H1 (cell line): ENCODE results near the gene STAT4. TPM values are rescaled to one million over a fixed set of nuclear protein-coding genes. Genes with fewer than 3 reads are reported as not detected.

ENCODE experiments used
- EP300 ChIP-seq, 2 experiments: IDR thresholded peaks; 1 replicate in 1 of 2; 2 replicates in 1 of 2; pipeline ENCODE4 v1.6.1; 2011 to 2012; ENCODE audit warnings: low read depth in 2 of 2, low read length in 2 of 2, mild to moderate bottlenecking in 2 of 2, borderline replicate concordance in 1 of 2, inconsistent platforms in 1 of 2, moderate library complexity in 1 of 2
- JUN ChIP-seq: IDR thresholded peaks from 2 replicates; pipeline ENCODE4 v1.6.1; 2011; ENCODE audit warnings: low read depth, mild to moderate bottlenecking, improper control_type of control experiment, low read length
- KDM1A ChIP-seq: fragments of 200-600, 300-600 bp; sonication (generic); IDR thresholded peaks from 2 replicates; pipeline ENCODE4 v1.7.1; 2016; ENCODE audit warnings: mild to moderate bottlenecking, low read length, borderline replicate concordance
- MAFK ChIP-seq: IDR thresholded peaks from 2 replicates; pipeline ENCODE4 v1.6.1; 2012; ENCODE audit warnings: low read depth, mild to moderate bottlenecking, improper control_type of control experiment, low read length
- RBBP5 ChIP-seq: IDR thresholded peaks from 2 replicates; pipeline ENCODE4 v1.7.1; 2012; ENCODE audit warnings: low read depth, mild to moderate bottlenecking, inconsistent platforms, low read length, moderate library complexity, borderline replicate concordance
- TAF1 ChIP-seq: IDR thresholded peaks from 2 replicates; pipeline ENCODE4 v1.6.1; 2011; ENCODE audit warnings: mild to moderate bottlenecking, low read depth, low read length
- polyA plus RNA-seq, 7 experiments: library from polyadenylated mRNA; depleted of rRNA in 3 of 7; stranded (reverse) in 5 of 7; unstranded in 2 of 7; fragments of >200 nt in 5 of 7; fragments of 200-250 nt in 2 of 7; gene quantifications; 1 replicate in 5 of 7; 2 replicates in 1 of 7; 4 replicates in 1 of 7; pipeline versions ENCODE4 v1.2.1 to v1.2.3, GENCODE V29; 2011 to 2013; ENCODE audit warnings: missing spikeins in 2 of 7, mixed read lengths in 2 of 7
- total RNA-seq: library from RNA; stranded (reverse); fragmentation: NEBNext Ultra II Directional; extraction: Animal tissue kit (Norgen Biotek cat#: 25700); gene quantifications from 2 replicates; pipeline ENCODE4 v1.2.1, GENCODE V29; 2021

STAT4 gene
- total and polyA plus RNA-seq, 2 of the 8 experiments (the other 6 are each of a cell fraction or from before 2014, with no cell fraction given) = 0.36 to 0.63 TPM

DNA sequence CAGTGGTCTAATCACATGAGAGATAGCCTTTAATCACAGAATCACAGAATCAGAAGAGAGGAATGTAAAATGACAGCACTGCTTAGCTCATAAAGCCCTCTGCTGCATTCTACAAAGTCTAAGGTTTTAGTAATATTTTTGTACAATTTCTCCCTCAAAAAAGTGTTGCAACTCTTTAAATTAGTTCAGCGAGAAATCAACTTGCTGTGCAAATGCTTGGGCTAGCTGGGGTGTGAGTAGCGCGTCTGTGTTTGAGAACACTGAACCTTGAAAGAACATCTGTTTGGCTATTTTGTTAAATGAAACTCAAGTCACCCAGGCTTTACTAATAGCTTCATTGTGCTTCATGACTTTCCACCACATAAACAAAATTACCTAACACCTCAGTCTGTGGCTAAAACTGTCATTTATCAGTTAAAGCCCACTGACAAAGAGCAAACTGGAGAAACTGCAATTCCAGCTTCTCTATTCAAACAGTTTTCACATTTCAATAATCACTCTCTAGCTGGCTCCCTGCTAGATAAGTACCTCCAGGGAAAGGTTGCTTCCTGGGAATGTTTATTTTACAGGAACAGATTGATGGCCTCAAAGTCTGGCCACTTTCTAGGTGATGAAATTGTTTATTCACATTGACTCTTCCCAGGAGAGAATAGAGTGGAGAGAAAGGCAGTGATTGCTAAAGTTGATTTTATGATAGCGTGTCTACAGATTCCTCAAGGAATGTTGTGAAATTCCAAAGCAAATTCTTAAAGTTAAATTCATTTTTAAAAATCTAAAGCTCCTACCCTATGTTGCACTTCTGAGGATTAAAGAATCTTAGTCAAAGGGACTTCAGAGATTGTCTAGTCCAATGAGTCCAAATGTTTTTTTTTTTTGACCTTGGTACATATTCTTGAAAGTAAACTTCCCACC lies 100.8 kb downstream of the STAT4 start (continued):
- no peak for TF ChIP-seq KDM1A
- no peak for TF ChIP-seq TAF1
- no peak for TF ChIP-seq JUN
- TF ChIP-seq MAFK = no peak
- TF ChIP-seq RBBP5 = no peak
- no peak for TF ChIP-seq EP300 (IDR thresholded peaks at IDR 0.05; ENCODE audit: borderline replicate concordance in 1 of 2, low read depth in 2 of 2, low read length in 2 of 2)
- TF ChIP-seq, all 59 proteins: peak for 0
